WTC11 (cell line): ENCODE measurements around the gene SERPINB8. TPM values are rescaled to one million over a fixed set of nuclear protein-coding genes. Genes with fewer than 3 reads are reported as not detected.
"Not testable (repeated sequence)": the region's sequence is repeated elsewhere in the genome, so short reads cannot be mapped to it uniquely, and the experiment has no call there.

Experiments
- ATAC-seq: fragments of 200-7000 bp; cut with Tn5 transposase; 2 replicates; pipeline ENCODE4 v1.10.0; 2021; ENCODE audit warnings: mild to moderate bottlenecking, moderate library complexity
- CTCF ChIA-PET: fragments of 300-600 bp; sonication (Branson Sonifier 250); formaldehyde crosslinking; loops from one replicate; lab custom pipeline; 2021; ENCODE audit warnings: antibody characterized with exemption; lab: Charles Lee
- POLR2A ChIA-PET: fragments of 350-600 bp; sonication (Branson Sonifier 250); formaldehyde crosslinking; loops from one replicate; lab custom pipeline; 2021; ENCODE audit warnings: antibody characterized with exemption; lab: Charles Lee
- DNase-seq: peaks from one replicate; pipeline ENCODE4 v3.0.0; 2021; ENCODE audit warnings: low spot score
- H3K27ac Mint-ChIP-seq: 2 replicates; pipeline ENCODE4 v1.8.0; 2021; ENCODE audit warnings: mixed read lengths
- H3K27me3 Mint-ChIP-seq: 2 replicates; pipeline ENCODE4 v1.8.0; 2021; ENCODE audit warnings: low read depth, mild to moderate bottlenecking, moderate library complexity, mixed read lengths
- H3K36me3 Mint-ChIP-seq: 2 replicates; pipeline ENCODE4 v1.8.0; 2021; ENCODE audit warnings: mixed read lengths
- H3K4me1 Mint-ChIP-seq: 2 replicates; pipeline ENCODE4 v1.8.0; 2022; ENCODE audit warnings: mixed read lengths
- H3K4me3 Mint-ChIP-seq: 2 replicates; pipeline ENCODE4 v1.8.0; 2021; ENCODE audit warnings: mild to moderate bottlenecking, moderate library complexity, mixed read lengths
- H3K9me3 Mint-ChIP-seq: 2 replicates; pipeline ENCODE4 v1.8.0; 2021; ENCODE audit warnings: mixed read lengths
- ATF6 ChIP-seq: sonication (generic); formaldehyde crosslinking; IDR thresholded peaks from 2 replicates; pipeline ENCODE4 v1.8.1; 2023; ENCODE audit warnings: mild to moderate bottlenecking, missing genetic modification reagents
- E2F5 ChIP-seq: sonication (generic); formaldehyde crosslinking; IDR thresholded peaks from 2 replicates; pipeline ENCODE4 v1.8.1; 2022; ENCODE audit warnings: mild to moderate bottlenecking, moderate library complexity, missing genetic modification reagents
- FOXP1 ChIP-seq: sonication (generic); formaldehyde crosslinking; IDR thresholded peaks from 2 replicates; pipeline ENCODE4 v1.8.0; 2022; ENCODE audit warnings: missing genetic modification reagents, mild to moderate bottlenecking, moderate library complexity, borderline replicate concordance
- HMGA2 ChIP-seq: fragments of 250-450 bp; sonication (Bioruptor Pico); IDR thresholded peaks from 2 replicates; pipeline ENCODE4 v1.4.0; 2021; ENCODE audit warnings: mild to moderate bottlenecking, moderate library complexity
- HMGXB4 ChIP-seq: sonication (generic); formaldehyde crosslinking; IDR thresholded peaks from 2 replicates; pipeline ENCODE4 v1.8.1; 2023; ENCODE audit warnings: mild to moderate bottlenecking, moderate library complexity, missing genetic modification reagents
- IRF1 ChIP-seq: sonication (generic); formaldehyde crosslinking; IDR thresholded peaks from 2 replicates; pipeline ENCODE4 v1.8.0; 2023; ENCODE audit warnings: missing genetic modification reagents
- NFE2L1 ChIP-seq: sonication (generic); formaldehyde crosslinking; IDR thresholded peaks from 2 replicates; pipeline ENCODE4 v1.8.1; 2023; ENCODE audit warnings: missing genetic modification reagents
- SP1 ChIP-seq: sonication (generic); formaldehyde crosslinking; conservative IDR thresholded peaks from 2 replicates; pipeline ENCODE4 v1.8.1; 2022; ENCODE audit warnings: missing genetic modification reagents
- ZBTB43 ChIP-seq: sonication (generic); formaldehyde crosslinking; IDR thresholded peaks from 2 replicates; pipeline ENCODE4 v1.8.1; 2023; ENCODE audit warnings: mild to moderate bottlenecking, missing genetic modification reagents
- ZNF232 ChIP-seq: sonication (generic); formaldehyde crosslinking; IDR thresholded peaks from 2 replicates; pipeline ENCODE4 v1.8.0; 2022; ENCODE audit warnings: mild to moderate bottlenecking, missing genetic modification reagents
- ZNF396 ChIP-seq: fragments of 250-450 bp; sonication (Bioruptor Pico); IDR thresholded peaks from 2 replicates; pipeline ENCODE4 v1.8.0; 2021; ENCODE audit warnings: mild to moderate bottlenecking, moderate library complexity, borderline replicate concordance
- ZNF416 ChIP-seq: fragments of 250-450 bp; sonication (Bioruptor Pico); IDR thresholded peaks from 2 replicates; pipeline ENCODE4 v1.9.0; 2021; ENCODE audit warnings: mild to moderate bottlenecking, inconsistent platforms
- ZSCAN18 ChIP-seq: fragments of 250-450 bp; sonication (Bioruptor Pico); IDR thresholded peaks from 2 replicates; pipeline ENCODE4 v2.1.2; 2022; ENCODE audit warnings: mild to moderate bottlenecking, moderate library complexity
- total RNA-seq: library from RNA; stranded (reverse); gene quantifications from 3 replicates; pipeline ENCODE4 v1.2.3, GENCODE V29; 2021

Gene SERPINB8
- total RNA-seq, 1 experiment from 2014 or later: 0.46 TPM

GRCh38 chr18:63928331-63928730, 41.5 kb upstream of the SERPINB8 start:
- H3K4me3 Mint-ChIP-seq: no peak overlapping the region
- no peaks in the 10 kb centered on the region for H3K9me3 Mint-ChIP-seq
- 0 out of 2 replicates have a peak, but pooled peaks cover 5% of the 10 kb centered on the region for H3K4me1 Mint-ChIP-seq
- CTCF ChIA-PET: no interaction called here
- H3K36me3 Mint-ChIP-seq: no peaks in the 10 kb centered on the region
- H3K27me3 Mint-ChIP-seq: no peaks in the 10 kb centered on the region; the same call in 1 of the 2 replicates
- no peak overlapping the region for H3K27ac Mint-ChIP-seq
- no peak for DNase-seq
- TF ChIP-seq SP1 (no peak), FOXP1 (no peak)
- POLR2A ChIA-PET: no interaction called here
- ATAC-seq: no peak

- H3K4me1 Mint-ChIP-seq, CTCF ChIA-PET, H3K36me3 Mint-ChIP-seq, H3K4me3 Mint-ChIP-seq, POLR2A ChIA-PET, H3K27ac Mint-ChIP-seq, H3K9me3 Mint-ChIP-seq, ATAC-seq, DNase-seq, H3K27me3 Mint-ChIP-seq: not testable (repeated sequence)
Measured at GRCh38 chr18:63929369-63929768, 40.5 kb upstream of the SERPINB8 start.

- CTCF ChIA-PET: interaction anchor here (0.9 kb wide), 1 partner anchor 10 kb away, joined by 3 read pairs; no protein-coding TSS in a partner anchor
- no peak overlapping the region for H3K27ac Mint-ChIP-seq
- POLR2A ChIA-PET: no interaction called here
- peaks cover 9% of the 10 kb centered on the region for H3K27me3 Mint-ChIP-seq
- TF ChIP-seq ZBTB43 (CRISPR knock-in tag) (no peak), ZNF416 (CRISPR knock-in tag) (no peak), ZNF232 (no peak), HMGXB4 (CRISPR knock-in tag) (no peak), ATF6 (no peak), NFE2L1 (CRISPR knock-in tag) (no peak), HMGA2 (CRISPR knock-in tag) (no peak), ZNF396 (no peak), ZSCAN18 (CRISPR knock-in tag) (no peak), IRF1 (CRISPR knock-in tag) (no peak), E2F5 (no peak)
- no peaks in the 10 kb centered on the region for H3K36me3 Mint-ChIP-seq
- DNase-seq (no peak), ATAC-seq (no peak)
- no peaks in the 10 kb centered on the region for H3K9me3 Mint-ChIP-seq
- 0 out of 2 replicates have a peak, but pooled peaks cover 5% of the 10 kb centered on the region for H3K4me1 Mint-ChIP-seq
- H3K4me3 Mint-ChIP-seq: no peak overlapping the region
Measured at GRCh38 chr18:63930773-63931354, 39.0 kb upstream of the SERPINB8 start.
